GM19193 (cell line): Measurements from ENCODE around the gene USP17L27.
"Not testable (repeated sequence)": the region's sequence is repeated elsewhere in the genome, so short reads cannot be mapped to it uniquely, and the experiment has no call there.

Experiments
- POLR2A ChIP-seq: IDR thresholded peaks from 4 replicates; pipeline ENCODE4 v1.6.1; 2011; ENCODE audit not compliant: insufficient read depth, insufficient read length; ENCODE audit errors: extremely low read depth

The USP17L27 gene

GRCh38 chr4:9343848-9344247, at the start of gene USP17L27:
USP17L27 (plus strand) TSS chr4:9344148; CDS start chr4:9344148, 0 bp downstream.
- not testable (repeated sequence) for TF ChIP-seq POLR2A

- TF ChIP-seq POLR2A: not testable (repeated sequence)
Measured at GRCh38 chr4:9324865-9325264, 19.1 kb upstream of the USP17L27 start, which contains the start of gene USP17L24. USP17L24 (plus strand) TSS chr4:9325165; CDS start chr4:9325165, 0 bp downstream.

GRCh38 chr4:9329611-9330010, 14.3 kb upstream of the USP17L27 start, which contains the start of gene USP17L25:
USP17L25 (plus strand) TSS chr4:9329911; CDS start chr4:9329911, 0 bp downstream.
- TF ChIP-seq POLR2A: not testable (repeated sequence)

GRCh38 chr4:9334358-9334757, 9.6 kb upstream of the USP17L27 start, which contains the start of gene USP17L26:
USP17L26 (plus strand) TSS chr4:9334658; CDS start chr4:9334658, 0 bp downstream.
- TF ChIP-seq POLR2A: not testable (repeated sequence)

- TF ChIP-seq POLR2A: not testable (repeated sequence)
Measured at GRCh38 chr4:9339103-9339502, 4.8 kb upstream of the USP17L27 start, which contains the start of gene USP17L5. USP17L5 (plus strand) TSS chr4:9339403; CDS start chr4:9339403, 0 bp downstream.

GRCh38 chr4:9348593-9348992, 4.6 kb downstream of the USP17L27 start, which contains the start of gene USP17L28:
USP17L28 (plus strand) TSS chr4:9348893; CDS start chr4:9348893, 0 bp downstream.
- TF ChIP-seq POLR2A: not testable (repeated sequence)

GRCh38 chr4:9353338-9353737, 9.4 kb downstream of the USP17L27 start, which contains the start of gene USP17L29:
USP17L29 (plus strand) TSS chr4:9353638; CDS start chr4:9353638, 0 bp downstream.
- TF ChIP-seq POLR2A: not testable (repeated sequence)

- not testable (repeated sequence) for TF ChIP-seq POLR2A
Measured at GRCh38 chr4:9362829-9363228, 18.9 kb downstream of the USP17L27 start, which contains the start of gene USP17L30. USP17L30 (plus strand) TSS chr4:9363129; CDS start chr4:9363129, 0 bp downstream.

- no peak for TF ChIP-seq POLR2A
Measured at GRCh38 chr4:9384126-9384525, 40.2 kb downstream of the USP17L27 start.
